GDM1 (cell line): ENCODE results near the gene DYNC2H1.
"Not testable (repeated sequence)": the region's sequence is repeated elsewhere in the genome, so short reads cannot be mapped to it uniquely, and the experiment has no call there.

Experiments used
- DNase-seq: peaks from one replicate; lab custom pipeline; 2025; lab: John Stamatoyannopoulos, UW

The DYNC2H1 gene

GRCh38 chr11:103141986-103142385 lies 32.8 kb downstream of the DYNC2H1 start:
- DNase-seq: not testable (repeated sequence)

GRCh38 chr11:103147627-103148026 lies 38.4 kb downstream of the DYNC2H1 start:
- DNase-seq: no peak

GRCh38 chr11:103157542-103157941 lies 48.3 kb downstream of the DYNC2H1 start:
- DNase-seq: no peak

- DNase-seq: no peak
Measured at GRCh38 chr11:103164093-103164796, 55.0 kb downstream of the DYNC2H1 start.

GRCh38 chr11:103167166-103167565 lies 57.9 kb downstream of the DYNC2H1 start:
- no peak for DNase-seq

- no peak for DNase-seq
Measured at GRCh38 chr11:103170865-103171264, 61.6 kb downstream of the DYNC2H1 start.

GRCh38 chr11:103175461-103176129 lies 66.4 kb downstream of the DYNC2H1 start:
- DNase-seq: no peak

- DNase-seq: no peak
Measured at GRCh38 chr11:103183981-103184611, 74.9 kb downstream of the DYNC2H1 start.

- DNase-seq: no peak
Measured at GRCh38 chr11:103202048-103202651, 92.9 kb downstream of the DYNC2H1 start.

GRCh38 chr11:103210543-103210942 lies 101.3 kb downstream of the DYNC2H1 start:
- no peak for DNase-seq

GRCh38 chr11:103215812-103216211 lies 106.6 kb downstream of the DYNC2H1 start:
- no peak for DNase-seq

GRCh38 chr11:103220133-103220532 lies 110.9 kb downstream of the DYNC2H1 start:
- DNase-seq: no peak

- no peak for DNase-seq
Measured at GRCh38 chr11:103222806-103223205, 113.6 kb downstream of the DYNC2H1 start.

GRCh38 chr11:103228807-103229206 lies 119.6 kb downstream of the DYNC2H1 start:
- DNase-seq: no peak

GRCh38 chr11:103234974-103235373 lies 125.7 kb downstream of the DYNC2H1 start:
- no peak for DNase-seq

- DNase-seq: no peak
Measured at GRCh38 chr11:103241574-103241973, 132.3 kb downstream of the DYNC2H1 start.

GRCh38 chr11:103254123-103254522 lies 144.9 kb downstream of the DYNC2H1 start:
- no peak for DNase-seq

GRCh38 chr11:103257360-103257759 lies 148.1 kb downstream of the DYNC2H1 start:
- no peak for DNase-seq

- no peak for DNase-seq
Measured at GRCh38 chr11:103266167-103266831, 157.1 kb downstream of the DYNC2H1 start.

GRCh38 chr11:103272876-103273275 lies 163.7 kb downstream of the DYNC2H1 start:
- no peak for DNase-seq

- no peak for DNase-seq
Measured at GRCh38 chr11:103274025-103274424, 164.8 kb downstream of the DYNC2H1 start.

- DNase-seq: no peak
Measured at GRCh38 chr11:103279821-103280220, 170.6 kb downstream of the DYNC2H1 start.
